Superior temporal gyrus (tissue), 1 donor: ENCODE data around the gene ARHGEF28.

Experiments used
- DNase-seq: peaks from one replicate; pipeline ENCODE4 v3.0.0-alpha.2; 2016; ENCODE audit errors: extremely low spot score

Gene ARHGEF28

DNA sequence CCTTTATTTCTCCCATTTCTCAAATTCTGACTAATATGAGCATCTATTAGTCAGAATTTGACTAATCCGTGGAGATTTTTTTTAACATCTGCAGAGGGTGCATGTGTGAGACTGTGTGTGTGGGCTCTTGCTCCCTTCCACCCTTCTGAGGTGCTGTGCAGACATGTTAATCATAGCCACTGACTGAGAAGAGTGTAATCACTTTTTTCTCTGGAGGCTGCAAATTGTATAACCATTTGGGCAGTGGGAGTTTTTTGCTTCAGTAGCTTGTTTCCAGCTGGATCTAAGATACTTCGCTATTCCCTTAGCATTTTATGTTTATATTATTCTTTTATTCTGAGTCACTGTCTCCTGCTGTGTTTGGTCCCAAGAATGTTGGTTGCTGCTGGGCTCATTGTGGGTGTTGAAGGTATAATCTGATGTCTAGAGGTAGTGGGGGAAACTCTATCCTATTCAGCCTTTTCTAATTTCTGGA lies 66.2 kb downstream of the ARHGEF28 start:
- peak; percentile 25 for DNase-seq

- no peak for DNase-seq
Observed at GRCh38 chr5:73692981-73693380, 67.0 kb downstream of the ARHGEF28 start.

DNA sequence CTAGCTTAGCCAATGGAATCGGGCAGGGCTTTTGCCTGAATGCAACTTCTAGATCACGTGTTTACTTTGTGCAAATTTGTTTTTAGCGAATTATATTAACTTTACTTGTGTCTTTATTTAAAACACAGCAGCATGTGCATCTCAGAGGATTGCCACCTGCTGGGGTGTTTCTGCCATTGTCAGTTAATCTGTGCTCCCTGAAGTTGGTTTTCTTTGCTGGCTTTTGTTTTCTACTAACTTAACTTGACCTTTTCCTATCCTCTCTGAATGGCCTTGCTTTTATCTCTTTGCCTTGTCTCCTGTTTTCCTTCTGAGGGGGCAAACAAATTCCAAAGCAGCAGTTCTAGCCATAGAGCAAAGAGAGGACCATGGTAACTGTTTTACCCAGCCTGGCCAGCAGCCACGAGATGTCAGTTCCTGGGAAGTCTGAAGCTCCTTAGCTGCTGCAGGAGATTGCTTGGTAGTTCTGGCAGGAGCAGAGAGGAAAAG lies 67.6 kb downstream of the ARHGEF28 start:
- DNase-seq = peak; percentile 31

GRCh38 chr5:73694089-73694488 lies 68.1 kb downstream of the ARHGEF28 start:
- DNase-seq = no peak

DNA sequence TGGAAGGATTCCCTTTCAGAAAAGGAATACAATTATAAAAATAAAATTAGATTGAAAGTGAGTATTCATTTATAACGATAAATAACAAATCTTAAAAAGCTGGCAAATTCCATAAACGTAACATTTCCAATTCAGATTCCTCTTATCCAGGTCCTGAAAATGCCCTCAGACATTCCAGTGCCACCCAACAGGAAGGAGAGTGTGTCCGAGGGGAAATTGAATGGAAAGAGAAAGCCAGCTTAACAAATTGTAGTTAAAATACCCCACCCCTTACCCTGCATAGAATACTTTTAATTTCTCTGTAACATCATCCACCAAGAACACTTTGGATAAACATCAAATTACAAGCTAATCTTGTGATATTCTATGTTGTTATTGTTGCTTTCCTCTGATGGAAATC lies 72.0 kb downstream of the ARHGEF28 start:
- DNase-seq = no peak

DNA sequence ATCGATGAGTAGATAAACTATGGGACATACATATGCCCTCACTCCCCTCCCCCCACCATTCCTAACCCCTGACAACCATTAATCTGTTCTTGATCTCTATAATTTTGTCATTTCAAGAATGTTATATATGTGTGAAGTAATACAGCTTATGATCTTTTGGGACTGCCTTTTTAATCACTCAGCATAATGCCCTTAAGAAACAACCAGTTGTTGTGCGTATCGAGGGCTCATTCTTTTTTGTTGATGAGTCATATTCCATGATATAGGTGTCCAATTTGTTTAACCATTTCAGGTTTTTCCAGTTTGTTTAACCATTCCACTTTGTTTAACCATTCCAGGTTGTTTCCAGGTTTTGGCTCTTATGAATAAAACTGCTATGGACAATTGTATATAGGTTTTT lies 75.6 kb downstream of the ARHGEF28 start:
- DNase-seq = no peak

DNA sequence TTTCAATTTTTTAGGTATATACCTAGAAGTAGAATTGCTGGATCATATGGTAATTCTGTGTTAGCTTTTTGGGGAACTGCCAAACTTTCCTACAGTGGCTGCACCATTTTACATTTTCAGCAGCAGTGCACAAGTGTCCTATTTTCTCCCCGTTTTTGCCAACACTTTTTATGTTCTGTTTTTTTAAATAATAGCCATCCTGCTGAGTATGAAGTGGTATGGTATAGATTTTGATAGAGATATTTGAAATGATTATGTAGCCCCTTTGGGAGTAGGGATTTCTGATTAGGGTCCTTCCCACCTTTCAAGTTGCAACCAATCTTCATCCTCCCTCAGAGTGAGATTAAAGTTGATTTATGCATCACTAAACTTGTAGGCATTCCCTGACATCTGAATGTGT lies 76.5 kb downstream of the ARHGEF28 start:
- DNase-seq = no peak

DNA sequence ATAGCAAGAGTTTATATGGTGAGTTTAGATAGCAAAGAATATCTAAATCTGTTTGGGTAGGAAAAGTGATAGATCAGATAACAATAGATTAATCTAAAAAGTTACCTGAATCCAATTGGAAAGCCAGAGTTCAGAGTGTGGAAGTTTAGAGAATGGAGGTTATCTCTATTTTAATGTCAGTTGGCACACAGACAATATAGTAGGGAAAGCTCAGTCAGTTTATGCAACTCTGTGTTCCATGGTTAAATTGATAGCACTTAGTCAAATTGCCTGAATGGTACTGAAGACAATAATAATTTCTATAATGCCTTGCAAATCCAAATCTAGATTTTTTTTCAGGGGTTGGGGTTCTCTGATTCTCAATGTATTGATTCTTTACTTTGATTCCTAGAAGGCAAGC lies 77.0 kb downstream of the ARHGEF28 start:
- DNase-seq = no peak

- DNase-seq = no peak
Observed at GRCh38 chr5:73705364-73705763, 79.4 kb downstream of the ARHGEF28 start.

DNA sequence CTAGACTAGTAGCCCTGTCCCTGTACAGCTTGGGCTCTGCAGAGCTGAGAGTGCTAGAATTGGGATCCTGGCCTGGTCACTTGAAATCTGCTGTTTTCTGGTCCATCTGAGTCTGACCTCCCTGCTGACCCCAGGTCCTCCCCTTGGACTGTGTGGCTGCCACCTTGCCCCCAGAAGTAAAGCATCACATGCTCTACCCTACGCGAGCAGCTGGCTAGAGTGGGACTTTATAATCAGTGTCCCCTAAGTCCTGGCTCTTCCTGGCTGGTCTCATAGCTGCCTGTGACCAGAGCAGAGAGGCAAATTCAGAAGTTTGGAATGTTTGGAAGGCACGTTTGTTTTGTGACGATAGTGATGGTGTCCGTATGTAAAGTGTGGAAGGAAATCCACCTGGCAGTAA lies 81.0 kb downstream of the ARHGEF28 start:
- DNase-seq = no peak

DNA sequence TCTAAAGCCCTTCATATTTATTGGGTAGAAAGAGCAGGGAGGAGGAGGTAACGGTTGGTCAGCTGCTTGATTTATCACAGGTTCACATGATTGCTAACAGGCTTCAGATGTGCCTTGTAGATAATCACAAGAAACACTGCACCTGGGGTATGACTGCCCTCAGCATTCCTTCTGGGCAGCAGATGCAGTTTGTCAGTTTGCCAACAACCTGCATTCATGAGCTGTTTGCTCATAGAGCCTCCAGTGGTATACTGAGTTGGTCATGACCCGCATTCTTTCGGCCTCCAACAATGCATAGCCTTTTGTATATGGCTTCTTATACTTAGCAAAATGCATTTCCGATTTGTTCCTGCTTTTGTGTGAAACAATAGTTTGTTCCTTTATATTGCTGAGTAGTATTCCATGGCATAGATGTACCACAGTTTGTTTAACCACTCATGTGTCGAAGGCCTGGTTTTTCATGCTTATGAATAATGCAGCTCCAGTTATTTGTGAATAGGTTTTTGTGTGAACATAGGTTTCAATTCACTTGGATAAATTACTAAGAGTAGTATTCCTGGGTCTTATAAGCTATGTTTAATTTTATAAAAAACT lies 83.6 kb downstream of the ARHGEF28 start:
- DNase-seq = no peak

GRCh38 chr5:73716284-73716808 lies 90.3 kb downstream of the ARHGEF28 start:
- no peak for DNase-seq

- DNase-seq = no peak
Observed at GRCh38 chr5:73718762-73719161, 92.8 kb downstream of the ARHGEF28 start.

GRCh38 chr5:73719632-73720031 lies 93.6 kb downstream of the ARHGEF28 start:
- DNase-seq = no peak

- peak; percentile 20 for DNase-seq
Observed at GRCh38 chr5:73722231-73722630, 96.2 kb downstream of the ARHGEF28 start.

GRCh38 chr5:73726071-73726470 lies 100.1 kb downstream of the ARHGEF28 start:
- no peak for DNase-seq

DNA sequence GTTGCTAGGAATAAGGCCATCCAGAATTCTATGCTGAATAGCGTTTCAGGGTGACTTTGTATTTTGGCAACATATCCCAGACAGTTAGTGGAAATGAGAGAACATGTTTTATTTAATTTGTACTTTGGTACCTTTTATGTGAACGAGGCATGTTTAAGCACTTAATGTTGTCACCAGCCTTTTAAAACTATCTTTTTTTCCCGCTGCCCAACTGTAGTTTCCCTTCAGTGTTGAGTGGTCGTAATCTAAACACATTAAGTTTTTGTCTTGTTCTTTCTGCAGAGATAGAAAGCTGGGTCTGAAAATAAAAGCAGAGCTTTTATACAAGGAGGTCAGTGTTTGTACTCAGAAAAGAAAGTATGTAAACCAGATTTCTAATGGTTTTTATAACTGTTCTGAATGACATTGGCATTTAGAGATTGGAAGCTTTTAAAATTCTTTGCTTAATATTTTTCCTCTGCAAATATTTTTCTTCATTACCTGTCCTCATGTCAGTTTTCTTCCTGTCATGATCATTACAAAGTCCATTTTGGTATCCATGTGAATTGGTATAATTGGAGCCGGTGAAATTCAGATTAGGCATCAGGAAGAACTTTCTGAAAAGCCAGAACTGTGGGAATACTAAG lies 100.7 kb downstream of the ARHGEF28 start:
- DNase-seq = no peak

GRCh38 chr5:73727470-73727869 lies 101.5 kb downstream of the ARHGEF28 start:
- DNase-seq = no peak

DNA sequence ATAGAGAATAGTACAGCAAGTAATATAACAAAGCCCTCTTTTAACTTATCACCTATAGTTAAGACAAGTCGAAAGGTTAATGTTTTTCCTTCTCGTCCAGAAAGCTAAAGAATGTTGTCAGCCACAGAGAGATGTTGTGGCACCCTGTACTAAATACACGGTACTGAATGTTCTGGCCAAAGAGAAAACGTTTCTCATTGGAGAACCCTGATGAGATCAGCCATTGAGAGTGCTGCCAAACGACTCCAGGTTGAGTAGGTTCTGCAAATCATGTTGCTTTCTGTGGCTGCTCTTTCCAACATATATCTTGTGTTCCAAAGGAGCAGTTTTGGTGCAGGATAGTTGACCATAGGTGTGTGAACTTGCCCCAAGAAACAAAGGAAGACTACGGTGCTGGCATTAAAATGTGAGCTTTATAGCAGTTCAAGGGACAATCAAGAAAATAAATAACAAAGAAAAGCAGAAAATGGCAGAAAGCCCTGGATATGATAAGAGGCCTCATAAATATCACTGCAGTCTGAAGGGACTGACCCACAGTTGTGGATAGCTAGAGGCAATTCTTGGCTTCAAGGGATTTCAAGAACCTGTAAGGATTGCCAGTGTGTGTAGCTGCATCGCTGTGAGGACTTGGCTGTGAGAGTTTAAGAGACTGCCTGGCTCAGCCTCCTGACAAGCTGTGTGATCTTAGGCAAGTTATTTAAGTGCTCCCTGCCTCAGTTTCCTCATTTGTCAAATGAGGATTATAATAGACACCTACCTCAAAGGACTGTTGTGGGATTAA lies 102.7 kb downstream of the ARHGEF28 start:
- DNase-seq = no peak

- DNase-seq = no peak
Observed at GRCh38 chr5:73729329-73729728, 103.3 kb downstream of the ARHGEF28 start.

DNA sequence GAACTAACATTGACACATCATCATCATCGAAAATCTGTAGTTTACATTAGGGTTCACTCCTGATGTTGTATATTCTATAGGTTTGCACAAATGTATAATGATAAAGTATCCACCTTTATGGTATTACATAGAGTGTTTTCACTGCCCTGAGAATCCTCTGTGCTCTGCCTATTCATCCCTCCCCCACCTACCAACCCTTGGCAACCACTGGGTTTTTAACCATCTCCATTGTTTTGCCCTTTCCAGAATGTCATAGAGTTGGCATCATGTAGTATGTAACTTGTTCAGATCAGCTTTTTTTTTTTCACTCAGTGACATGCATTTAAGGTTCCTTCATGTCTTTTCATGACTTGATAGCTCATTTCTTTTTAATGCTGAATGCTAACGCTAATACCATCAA lies 106.0 kb downstream of the ARHGEF28 start:
- no peak for DNase-seq

DNA sequence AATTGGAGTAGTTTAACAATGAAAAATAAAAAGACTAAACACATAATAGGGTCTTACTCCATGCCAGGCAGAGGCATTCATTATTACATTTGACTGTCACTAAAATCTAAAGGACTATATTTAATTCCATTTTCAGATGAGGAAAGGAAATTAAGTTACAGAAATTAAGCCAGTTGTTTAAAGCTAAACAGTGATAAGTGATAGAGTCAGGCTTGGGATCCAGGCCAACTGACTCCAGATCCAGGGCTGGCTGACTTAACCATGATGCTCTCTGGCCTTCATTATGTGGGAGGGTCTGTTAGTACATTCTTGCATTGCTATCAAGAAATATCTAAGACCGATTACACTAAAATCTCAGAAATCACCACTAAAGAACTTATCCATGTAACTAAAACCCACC lies 107.2 kb downstream of the ARHGEF28 start:
- DNase-seq = no peak
